ENCODE results near the gene ETS1. TPM values are rescaled to one million over a fixed set of nuclear protein-coding genes. Genes with fewer than 3 reads are reported as not detected.

ETS1 gene
- total RNA-seq, 1 donor from 2014 or later, result 55.9 TPM

DNA sequence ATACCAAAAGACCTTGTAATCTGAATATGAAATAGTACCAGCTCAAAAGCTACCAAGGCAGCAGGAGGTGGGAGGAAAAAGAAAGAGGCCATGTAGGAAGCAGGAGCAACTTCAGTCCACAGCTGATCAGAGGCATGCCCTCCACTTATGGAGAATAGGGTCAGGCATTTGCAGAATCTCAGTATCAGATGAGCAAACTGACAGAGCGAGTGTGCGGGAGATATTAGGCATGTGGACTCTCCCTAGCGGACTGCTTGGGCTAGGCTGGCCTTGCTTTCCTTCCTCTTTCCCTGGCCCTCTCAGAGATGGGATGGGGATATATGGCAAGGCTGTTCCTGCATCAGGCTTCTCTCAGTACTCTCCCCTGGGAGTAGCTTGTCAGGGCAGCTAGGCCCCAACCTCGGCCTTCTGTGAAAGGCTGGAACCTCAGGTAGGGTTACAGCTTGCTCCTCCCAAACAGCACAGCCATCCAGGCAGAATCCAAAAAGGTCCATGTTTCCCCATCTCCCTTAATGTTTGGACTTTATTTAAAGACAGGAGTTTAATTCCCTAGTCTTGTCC lies 37.0 kb downstream of the ETS1 start:
- TF ChIP-seq, protein P1, sequence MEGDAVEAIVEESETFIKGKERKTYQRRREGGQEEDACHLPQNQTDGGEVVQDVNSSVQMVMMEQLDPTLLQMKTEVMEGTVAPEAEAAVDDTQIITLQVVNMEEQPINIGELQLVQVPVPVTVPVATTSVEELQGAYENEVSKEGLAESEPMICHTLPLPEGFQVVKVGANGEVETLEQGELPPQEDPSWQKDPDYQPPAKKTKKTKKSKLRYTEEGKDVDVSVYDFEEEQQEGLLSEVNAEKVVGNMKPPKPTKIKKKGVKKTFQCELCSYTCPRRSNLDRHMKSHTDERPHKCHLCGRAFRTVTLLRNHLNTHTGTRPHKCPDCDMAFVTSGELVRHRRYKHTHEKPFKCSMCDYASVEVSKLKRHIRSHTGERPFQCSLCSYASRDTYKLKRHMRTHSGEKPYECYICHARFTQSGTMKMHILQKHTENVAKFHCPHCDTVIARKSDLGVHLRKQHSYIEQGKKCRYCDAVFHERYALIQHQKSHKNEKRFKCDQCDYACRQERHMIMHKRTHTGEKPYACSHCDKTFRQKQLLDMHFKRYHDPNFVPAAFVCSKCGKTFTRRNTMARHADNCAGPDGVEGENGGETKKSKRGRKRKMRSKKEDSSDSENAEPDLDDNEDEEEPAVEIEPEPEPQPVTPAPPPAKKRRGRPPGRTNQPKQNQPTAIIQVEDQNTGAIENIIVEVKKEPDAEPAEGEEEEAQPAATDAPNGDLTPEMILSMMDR (conservative IDR thresholded peaks at IDR 0.05), result no peak
- Mint-ChIP-seq H3K27me3 (ENCODE audit: low read depth) (peaks cover 81% of the 10 kb centered on the region), H3K9me3 (no peaks in the 10 kb centered on the region), H3K4me1 (peaks cover 72% of the 10 kb centered on the region), H3K36me3 (ENCODE audit: low read depth) (no peaks in the 10 kb centered on the region), H3K27ac (ENCODE audit: unreplicated experiment) (no peak overlapping the region), H3K4me3 (no peak overlapping the region)
- no peak for DNase-seq (ENCODE audit: low read depth, low spot score)

GRCh38 chr11:128549256-128549944 lies 38.0 kb downstream of the ETS1 start:
- TF ChIP-seq, protein P1 (conservative IDR thresholded peaks at IDR 0.05), result no peak
- H3K9me3 Mint-ChIP-seq, result no peaks in the 10 kb centered on the region
- peaks cover 87% of the 10 kb centered on the region for H3K27me3 Mint-ChIP-seq (ENCODE audit: low read depth)
- peak overlapping the region; percentile 72 for H3K27ac Mint-ChIP-seq (ENCODE audit: unreplicated experiment)
- H3K36me3 Mint-ChIP-seq (ENCODE audit: low read depth), result no peaks in the 10 kb centered on the region
- peaks cover 79% of the 10 kb centered on the region for H3K4me1 Mint-ChIP-seq
- H3K4me3 Mint-ChIP-seq, result peak overlapping the region; percentile 81
- DNase-seq (ENCODE audit: low read depth, low spot score), result no peak

DNA sequence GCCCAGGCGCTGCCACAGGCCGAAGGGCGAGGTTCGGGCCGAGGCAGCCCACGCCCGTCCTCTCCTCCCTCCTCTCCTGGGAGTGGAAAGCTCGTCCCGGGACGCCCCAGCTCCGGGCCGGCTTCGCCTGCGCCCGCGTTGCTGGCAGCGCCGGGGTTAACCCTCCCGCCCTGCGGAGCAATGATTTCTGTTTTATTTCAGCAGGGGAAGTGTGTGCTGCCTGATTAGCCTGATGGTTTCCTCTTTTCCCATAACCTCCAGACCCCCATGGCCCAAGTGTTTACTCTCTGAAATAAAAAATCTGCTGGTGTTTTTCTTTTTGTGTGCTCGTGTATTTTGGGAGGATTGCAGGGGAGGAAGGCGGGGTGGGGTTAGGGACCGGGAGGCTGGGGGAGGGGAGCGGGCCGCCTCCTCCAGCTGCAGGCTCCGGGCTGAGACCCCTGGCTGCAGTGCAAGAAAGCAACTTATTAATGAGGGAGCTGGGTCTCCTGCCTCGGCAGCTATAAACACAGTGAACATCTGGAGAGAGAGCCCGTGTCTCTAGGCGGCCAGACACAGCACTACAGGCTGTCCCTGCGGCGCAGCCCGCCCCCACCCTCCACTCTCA lies 38.6 kb downstream of the ETS1 start:
- H3K27ac Mint-ChIP-seq (ENCODE audit: unreplicated experiment), result peak overlapping the region; percentile 72
- TF ChIP-seq, protein P1 (conservative IDR thresholded peaks at IDR 0.05), result no peak
- peaks cover 84% of the 10 kb centered on the region for H3K27me3 Mint-ChIP-seq (ENCODE audit: low read depth)
- H3K36me3 Mint-ChIP-seq (ENCODE audit: low read depth), result no peaks in the 10 kb centered on the region
- H3K9me3 Mint-ChIP-seq, result no peaks in the 10 kb centered on the region
- peak; percentile 33 for DNase-seq (ENCODE audit: low read depth, low spot score)
- H3K4me3 Mint-ChIP-seq, result peak overlapping the region; percentile 81
- H3K4me1 Mint-ChIP-seq, result peaks cover 78% of the 10 kb centered on the region

DNA sequence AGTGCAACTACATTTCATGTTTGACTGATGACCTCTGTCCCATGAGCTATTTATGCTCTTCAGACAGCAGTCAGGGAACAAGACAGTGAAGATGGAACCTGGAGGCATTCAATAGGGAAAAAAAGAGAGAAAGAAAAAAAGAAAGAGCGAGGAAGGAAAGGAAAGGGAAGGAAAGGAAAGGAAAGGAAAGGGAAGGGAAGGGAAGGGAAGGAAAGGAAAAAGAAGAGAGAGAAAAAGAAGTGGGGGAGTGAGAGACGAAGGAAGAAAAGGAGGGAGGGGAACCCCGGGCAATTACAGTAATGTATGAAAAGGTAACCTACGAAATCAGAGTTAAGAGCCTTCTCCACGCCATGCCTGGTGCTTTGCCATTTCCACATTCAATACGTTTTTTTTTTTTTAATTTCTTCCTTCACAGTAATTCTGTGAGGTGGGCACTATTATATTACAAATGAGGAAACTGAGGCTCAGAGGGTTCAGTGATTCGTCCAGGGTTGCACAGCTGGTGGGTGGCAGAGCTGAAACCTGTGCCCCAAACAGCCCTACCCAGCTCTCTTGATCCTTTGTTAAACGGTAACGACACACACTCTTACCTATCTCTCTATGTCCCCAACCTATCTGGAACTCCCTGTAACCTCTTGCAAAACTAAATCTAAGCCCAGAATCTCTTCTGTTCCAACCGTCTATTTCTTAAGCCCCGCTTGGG lies 39.3 kb downstream of the ETS1 start:
- H3K27me3 Mint-ChIP-seq (ENCODE audit: low read depth), result peaks cover 84% of the 10 kb centered on the region
- peak overlapping the region; percentile 81 for H3K4me3 Mint-ChIP-seq
- TF ChIP-seq, protein P1 (conservative IDR thresholded peaks at IDR 0.05), result no peak
- H3K36me3 Mint-ChIP-seq (ENCODE audit: low read depth), result no peaks in the 10 kb centered on the region
- H3K4me1 Mint-ChIP-seq, result peaks cover 77% of the 10 kb centered on the region
- H3K27ac Mint-ChIP-seq (ENCODE audit: unreplicated experiment), result no peak overlapping the region
- DNase-seq (ENCODE audit: low read depth, low spot score), result no peak
- no peaks in the 10 kb centered on the region for H3K9me3 Mint-ChIP-seq

- Mint-ChIP-seq H3K27ac (ENCODE audit: unreplicated experiment) (no peak overlapping the region), H3K4me1 (peaks cover 71% of the 10 kb centered on the region), H3K27me3 (ENCODE audit: low read depth) (peaks cover 85% of the 10 kb centered on the region), H3K4me3 (peak overlapping the region; percentile 22), H3K9me3 (no peaks in the 10 kb centered on the region), H3K36me3 (ENCODE audit: low read depth) (no peaks in the 10 kb centered on the region)
- TF ChIP-seq, protein P1 (conservative IDR thresholded peaks at IDR 0.05), result no peak
- no peak for DNase-seq (ENCODE audit: low read depth, low spot score)
Measured at GRCh38 chr11:128546916-128547315, 40.4 kb downstream of the ETS1 start.
